Measurements from ENCODE around the gene NCAPH2.

NCAPH2 gene

GRCh38 chr22:50507991-50508884 is at the start of gene NCAPH2:
TSS of gene NCAPH2 (plus strand) at chr22:50508224. CDS start at chr22:50508338, 114 bp downstream.
- DNase-seq, result peak; percentile 76

DNA sequence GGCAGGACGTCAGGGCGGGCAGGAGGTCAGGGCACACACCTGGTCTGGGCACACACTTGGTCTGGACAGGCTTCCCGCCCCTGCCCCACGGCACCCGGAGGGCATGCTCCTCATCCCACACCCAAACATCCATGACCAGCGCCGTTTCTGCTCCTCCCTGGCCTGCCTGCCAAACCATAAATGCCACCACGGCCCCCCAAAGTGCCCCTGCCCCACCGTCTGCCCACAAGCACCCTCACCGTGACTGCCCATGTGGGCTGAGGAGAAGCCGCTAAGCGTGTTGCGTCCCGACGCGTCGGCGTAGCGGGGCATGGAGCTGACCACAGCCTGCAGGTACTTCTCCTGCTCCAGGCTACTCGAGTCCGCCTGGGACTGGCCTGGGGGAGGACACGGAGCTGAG is 49.0 kb upstream of the NCAPH2 start:
- no peak for DNase-seq

GRCh38 chr22:50459496-50460140 is 48.4 kb upstream of the NCAPH2 start:
- DNase-seq, result no peak

- DNase-seq, result no peak
Observed at GRCh38 chr22:50460938-50461337, 47.1 kb upstream of the NCAPH2 start.

DNA sequence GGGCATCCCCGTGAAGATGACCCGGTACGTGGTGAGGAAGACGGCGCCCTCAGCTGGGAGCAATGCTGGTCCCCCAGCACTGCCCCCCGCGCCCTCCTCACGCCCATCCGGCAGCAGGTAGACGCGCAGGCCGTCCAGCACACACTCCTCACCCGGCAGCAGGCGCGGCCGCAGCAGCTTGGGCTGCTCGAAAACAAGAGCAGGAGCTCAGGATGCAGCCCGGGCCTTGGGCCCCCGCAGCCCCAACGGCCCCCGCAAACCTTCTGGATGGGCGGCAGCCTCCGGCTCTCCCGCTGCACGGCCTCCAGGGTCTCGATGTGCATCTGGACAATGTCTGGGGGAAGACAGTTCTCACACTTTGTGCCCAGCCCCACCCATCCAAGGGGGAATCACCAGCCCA is 46.5 kb upstream of the NCAPH2 start:
- DNase-seq, result no peak

GRCh38 chr22:50461979-50462540 is 46.0 kb upstream of the NCAPH2 start:
- DNase-seq, result no peak

DNA sequence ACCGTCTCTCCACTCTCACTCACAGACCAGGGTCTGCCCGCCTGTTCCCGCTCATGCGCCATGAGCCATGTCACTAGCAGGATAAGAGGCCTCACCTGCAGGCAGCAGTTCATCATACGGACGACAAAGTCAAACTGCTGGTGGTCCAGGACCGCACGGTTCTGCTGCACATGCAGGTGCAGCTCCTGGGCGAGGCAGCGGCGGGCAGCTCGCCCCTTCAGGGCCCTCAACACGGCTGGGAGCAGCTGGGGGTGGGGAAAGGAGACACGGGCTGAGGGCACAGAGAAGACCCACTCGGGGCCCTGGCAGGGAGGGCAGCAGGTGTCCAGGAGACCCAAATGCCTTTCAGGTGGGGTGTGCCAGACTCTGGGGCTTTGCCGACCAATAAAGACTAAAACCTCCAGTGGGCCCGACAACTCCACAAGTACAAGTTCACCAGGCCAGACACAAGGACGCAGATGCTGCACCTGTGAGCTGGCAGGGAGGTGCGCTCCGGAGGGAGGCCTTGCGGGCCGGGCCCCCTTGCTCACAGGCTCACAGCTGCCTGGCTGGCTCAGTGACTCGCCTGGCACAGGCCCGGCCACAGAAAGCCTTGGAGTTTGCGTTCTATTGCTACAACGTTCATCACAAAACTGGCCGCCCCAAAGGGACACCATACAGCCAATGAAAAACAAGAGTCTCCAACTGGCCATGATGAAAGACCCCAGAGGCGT is 44.7 kb upstream of the NCAPH2 start:
- no peak for DNase-seq

DNA sequence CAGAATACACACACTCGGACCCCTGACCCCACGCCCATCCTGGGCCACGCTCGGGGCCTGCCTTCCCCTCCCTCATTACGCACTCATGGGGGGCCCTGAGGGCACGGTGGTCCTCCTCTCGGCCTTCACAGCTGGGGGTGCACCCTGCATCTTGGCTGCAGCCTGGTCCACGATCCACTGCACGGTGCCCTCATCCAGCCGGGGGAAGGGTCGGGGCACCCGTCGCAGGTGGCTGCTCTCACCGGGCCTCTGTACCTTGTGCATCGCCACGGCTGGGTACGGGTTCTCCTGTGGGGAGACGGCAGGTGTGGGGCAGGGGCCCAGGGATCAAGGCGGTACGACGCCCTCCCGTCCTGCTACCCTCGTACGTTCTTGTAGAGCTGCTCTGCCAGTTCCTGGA is 43.6 kb upstream of the NCAPH2 start:
- DNase-seq, result no peak

GRCh38 chr22:50465066-50465930 is 42.7 kb upstream of the NCAPH2 start:
- no peak for DNase-seq

GRCh38 chr22:50467341-50467740 is 40.7 kb upstream of the NCAPH2 start:
- no peak for DNase-seq

DNA sequence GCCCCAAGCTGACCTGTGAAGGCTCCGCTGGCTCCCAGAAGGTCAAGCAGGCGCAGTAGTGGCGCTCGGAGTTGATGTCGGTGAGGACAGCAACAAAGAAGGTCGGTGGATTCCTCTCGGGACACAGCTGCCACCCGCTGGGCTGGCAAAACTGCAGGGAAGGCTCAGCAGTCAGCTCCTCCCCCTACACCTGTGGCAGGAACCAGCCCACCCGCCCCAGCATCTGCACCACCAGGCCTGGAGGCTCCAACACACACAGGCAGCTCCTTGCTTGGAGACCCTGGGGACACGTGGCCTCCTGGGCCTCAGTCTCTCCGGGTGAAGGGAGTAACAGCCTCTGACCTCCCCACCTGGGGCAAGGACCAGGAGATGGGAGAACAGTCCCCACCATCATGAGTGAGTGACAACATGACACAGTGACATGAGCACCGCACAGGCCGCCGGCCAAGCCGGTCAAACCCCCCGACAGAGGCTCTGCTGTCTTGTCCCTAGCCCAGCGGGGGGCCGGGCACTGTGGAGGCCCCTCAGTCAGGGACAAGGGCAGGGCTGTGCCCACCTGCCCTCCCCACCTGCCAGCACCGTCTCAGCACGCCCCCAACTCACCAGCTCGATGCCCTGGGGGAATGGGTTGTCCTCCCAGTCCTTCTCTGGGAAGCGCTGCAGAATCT is 40.1 kb upstream of the NCAPH2 start:
- no peak for DNase-seq

DNA sequence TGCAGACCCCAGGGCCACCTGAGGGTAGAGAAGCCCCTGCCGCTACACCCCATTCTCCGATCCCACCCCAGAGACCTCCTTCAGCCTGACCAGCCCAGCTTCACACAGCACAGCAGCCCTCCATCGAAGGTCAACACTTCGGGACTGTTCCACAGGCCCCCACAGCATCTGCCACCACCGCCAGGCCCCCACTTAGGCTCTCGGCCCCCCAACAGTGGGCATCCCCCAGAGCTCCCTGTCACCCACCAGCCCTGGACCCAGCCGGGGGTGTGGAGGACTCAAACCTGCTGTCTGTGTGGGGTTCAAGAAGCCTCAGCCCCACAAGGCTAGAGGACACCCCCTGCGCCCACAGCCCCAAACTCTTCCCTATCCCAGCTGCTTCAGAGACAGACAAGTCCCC is 39.4 kb upstream of the NCAPH2 start:
- no peak for DNase-seq

GRCh38 chr22:50469377-50470305 is 38.4 kb upstream of the NCAPH2 start:
- DNase-seq, result peak; percentile 59

DNA sequence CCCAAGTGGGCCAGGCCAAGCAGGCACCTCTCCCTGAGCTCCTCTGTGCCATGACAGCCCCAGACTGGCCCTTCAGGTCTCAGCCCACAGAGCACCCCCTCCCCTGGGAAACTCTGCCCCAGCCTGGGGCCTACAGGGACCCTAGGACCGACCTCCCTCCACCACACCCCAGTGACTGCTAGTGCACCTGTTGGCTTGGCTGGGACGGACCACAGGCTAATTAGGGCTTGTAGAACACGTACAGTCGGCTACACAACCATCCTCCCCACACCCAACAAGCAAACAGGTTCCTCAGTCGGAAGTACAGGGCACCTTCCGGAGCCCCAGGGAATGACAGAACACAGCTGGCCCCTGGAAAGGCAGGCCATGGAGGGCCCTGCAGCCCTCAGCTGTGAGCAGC is 37.5 kb upstream of the NCAPH2 start:
- no peak for DNase-seq

- no peak for DNase-seq
Observed at GRCh38 chr22:50471197-50471847, 36.7 kb upstream of the NCAPH2 start.

DNA sequence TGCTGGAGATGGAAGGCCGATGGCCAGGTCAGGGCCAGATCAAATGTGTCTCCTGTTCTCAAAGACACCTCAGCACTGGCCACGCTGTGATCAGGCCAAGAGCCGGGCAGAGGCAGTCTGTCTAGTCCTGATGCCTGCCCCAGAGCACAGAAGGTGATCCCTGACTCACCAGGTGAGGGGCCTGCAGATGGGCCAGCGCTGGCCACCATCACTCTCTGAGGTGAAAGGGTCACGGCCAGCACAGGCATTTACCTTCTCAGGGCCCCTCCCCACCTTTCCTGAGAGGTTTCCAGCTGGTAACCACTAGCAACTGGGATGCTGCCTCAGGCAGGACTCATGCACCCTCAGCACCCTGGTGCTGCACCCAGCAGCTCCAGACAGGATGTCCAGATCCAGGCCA is 36.1 kb upstream of the NCAPH2 start:
- no peak for DNase-seq

DNA sequence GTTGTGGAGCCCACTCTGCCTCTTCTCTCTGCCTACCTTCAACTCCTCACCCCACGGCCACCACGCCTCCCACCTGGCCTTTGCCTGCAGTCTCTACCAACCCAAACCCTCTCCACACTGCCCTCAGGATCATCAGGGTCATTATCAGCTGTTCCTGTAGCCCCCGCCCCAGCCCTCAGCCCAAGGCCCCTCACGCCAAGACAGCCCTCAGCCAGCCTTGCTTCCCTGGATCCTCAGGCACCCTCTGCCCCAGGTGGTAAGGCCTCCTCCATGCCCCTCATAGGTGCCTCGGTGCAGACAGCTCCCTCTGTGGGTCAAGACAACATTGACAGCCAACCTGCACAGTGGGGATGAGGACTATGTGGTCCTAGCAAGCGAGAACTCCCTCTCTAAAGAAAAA is 34.9 kb upstream of the NCAPH2 start:
- DNase-seq, result no peak

- no peak for DNase-seq
Observed at GRCh38 chr22:50473855-50474671, 34.0 kb upstream of the NCAPH2 start.

All from NCI-H510A treated with DMSO at 0.1 percent for 48 hours (cell line).